K562 (cell line): Measurements from ENCODE around the gene EXOC4. TPM values are rescaled to one million over a fixed set of nuclear protein-coding genes. Genes with fewer than 3 reads are reported as not detected.
A peak's percentile ranks its signal among the peaks of the same experiment; 100 is the strongest.

ENCODE experiments used
- ATAC-seq: fragments of 200-7000 bp; cut with Tn5 transposase; 3 replicates; pipeline ENCODE4 v1.9.1; 2020; ENCODE audit warnings: moderate library complexity
- BruUV-seq: library from RNA; stranded (reverse); fragments of 400-500 nt; replicated peaks from 2 replicates; lab custom pipeline; 2021; lab: Mats Ljungman, UMichigan
- CTCF ChIA-PET: fragments of 300-600 bp; formaldehyde crosslinking; extraction: SDS; loops from one replicate; lab custom pipeline; 2021; ENCODE audit warnings: low intra/inter-chr PET ratio; lab: Yijun Ruan, JAX
- POLR2A ChIA-PET: fragments of 300-600, 350-650 bp; sonication (Branson Sonifier 250); formaldehyde crosslinking; extraction: SDS; loops from one replicate; lab custom pipeline; 2021; ENCODE audit warnings: antibody characterized with exemption, inconsistent platforms; lab: Yijun Ruan, JAX
- DNase-seq, 4 experiments: peaks; one replicate each; pipeline versions ENCODE4 v3.0.0 to v3.0.0-alpha.2; 2011 to 2018; ENCODE audit warnings: low spot score in 3 of 4, mixed read lengths in 3 of 4; ENCODE audit errors: extremely low read depth in 1 of 4
- FAIRE-seq: peaks from 2 replicates; lab custom pipeline; 2011; peaks lifted over from hg19 to GRCh38; lab: Jason Lieb, UNC
- H2AFZ ChIP-seq: 2 replicates; pipeline ENCODE4 v1.6.0; 2011; ENCODE audit warnings: low read depth, low read length, control low read depth, inconsistent platforms
- H3K27ac ChIP-seq: fragments of 200-600 bp; 3 replicates; pipeline ENCODE4 v1.8.0; 2011; ENCODE audit warnings: low read depth, mild to moderate bottlenecking, control low read depth, inconsistent platforms, low read length, moderate library complexity, mixed read lengths; ENCODE audit errors: extremely low read depth
- H3K27me3 ChIP-seq, 2 experiments: fragments of 300-600 bp in 1 of 2; 2 replicates in 1 of 2; 3 replicates in 1 of 2; pipeline versions ENCODE4 v1.6.0 to v1.8.0; 2011; ENCODE audit warnings: inconsistent platforms in 2 of 2, low read length in 2 of 2, mild to moderate bottlenecking in 1 of 2, mixed read lengths in 1 of 2, moderate library complexity in 1 of 2; ENCODE audit not compliant: control insufficient read depth in 2 of 2, insufficient read depth in 2 of 2
- H3K36me3 ChIP-seq: fragments of 300-600 bp; 3 replicates; pipeline ENCODE4 v1.8.0; 2011; ENCODE audit warnings: mild to moderate bottlenecking, low read length, inconsistent platforms; ENCODE audit not compliant: control insufficient read depth, insufficient read depth
- H3K4me1 ChIP-seq, 2 experiments: fragments of 200-600 bp in 1 of 2; replicated peaks in 1 of 2; 2 replicates in 1 of 2; 3 replicates in 1 of 2; pipeline versions ENCODE4 v1.5.1 to v1.8.0; 2011; ENCODE audit warnings: inconsistent platforms in 2 of 2, low read length in 2 of 2, mild to moderate bottlenecking in 1 of 2, mixed read lengths in 1 of 2, moderate library complexity in 1 of 2; ENCODE audit not compliant: control insufficient read depth in 2 of 2, insufficient read depth in 2 of 2
- H3K4me2 ChIP-seq: 2 replicates; pipeline ENCODE4 v1.6.1; 2011; ENCODE audit warnings: low read length, control low read depth, inconsistent platforms, mixed read lengths; ENCODE audit not compliant: insufficient read depth
- H3K4me3 ChIP-seq: fragments of 200-600 bp; sonication (generic), shearing (Covaris generic); 2 replicates; pipeline ENCODE4 v1.5.1; 2016; ENCODE audit warnings: control low read depth, inconsistent platforms
- H3K79me2 ChIP-seq: fragments of 200-600 bp; 3 replicates; pipeline ENCODE4 v1.8.0; 2011; ENCODE audit warnings: low read length, inconsistent platforms; ENCODE audit not compliant: control insufficient read depth, insufficient read depth
- H3K9ac ChIP-seq, 2 experiments: 2 replicates each; pipeline versions ENCODE4 v1.6.0 to v1.6.1; 2011; ENCODE audit warnings: low read depth in 2 of 2, low read length in 2 of 2, control low read depth in 1 of 2, inconsistent platforms in 1 of 2, mild to moderate bottlenecking in 1 of 2, mixed read lengths in 1 of 2; ENCODE audit not compliant: insufficient read depth in 1 of 2
- H3K9me1 ChIP-seq: one replicate; pipeline ENCODE4 v1.6.0; 2011; ENCODE audit warnings: inconsistent platforms, mild to moderate bottlenecking, low read length, moderate library complexity; ENCODE audit not compliant: control insufficient read depth, insufficient read depth
- H3K9me3 ChIP-seq: replicated peaks from 2 replicates; pipeline ENCODE4 v1.5.1; 2011; ENCODE audit warnings: low read depth, low read length, inconsistent platforms; ENCODE audit not compliant: control insufficient read depth, insufficient read depth
- H4K20me1 ChIP-seq: replicated peaks from 2 replicates; pipeline ENCODE4 v1.6.1; 2011; ENCODE audit warnings: low read length, inconsistent platforms, mixed read lengths; ENCODE audit not compliant: control insufficient read depth, insufficient read depth
- ATF3 ChIP-seq, 2 experiments: fragments of 450-650 bp in 1 of 2; sonication (generic) in 1 of 2; formaldehyde crosslinking in 1 of 2; IDR thresholded peaks in 1 of 2; conservative IDR thresholded peaks in 1 of 2; 2 replicates each; pipeline versions ENCODE4 v1.6.1 to v1.8.1; 2016 to 2023; ENCODE audit warnings: mild to moderate bottlenecking in 2 of 2, moderate library complexity in 2 of 2, inconsistent platforms in 1 of 2, missing genetic modification reagents in 1 of 2
- CTCF ChIP-seq, 3 experiments: IDR thresholded peaks in 2 of 3; conservative IDR thresholded peaks in 1 of 3; 2 replicates each; pipeline ENCODE4 v1.5.1; 2011 to 2012; ENCODE audit warnings: low read length in 3 of 3, mild to moderate bottlenecking in 3 of 3, control low read depth in 2 of 3, improper control_type of control experiment in 1 of 3, inconsistent platforms in 1 of 3, low read depth in 1 of 3, mixed read lengths in 1 of 3, moderate library complexity in 1 of 3; ENCODE audit not compliant: insufficient read depth in 2 of 3
- HDAC3 ChIP-seq: fragments of 450-650 bp; IDR thresholded peaks from 2 replicates; pipeline ENCODE4 v1.6.1; 2018; ENCODE audit warnings: borderline replicate concordance, mild to moderate bottlenecking, moderate library complexity; ENCODE audit not compliant: partially characterized antibody
- NFIC ChIP-seq: fragments of 450-650 bp; IDR thresholded peaks from 2 replicates; pipeline ENCODE4 v1.6.1; 2017; ENCODE audit warnings: mild to moderate bottlenecking, inconsistent platforms
- SMC3 ChIP-seq: conservative IDR thresholded peaks from 2 replicates; pipeline ENCODE4 v1.6.1; 2011; ENCODE audit warnings: low read depth, low read length, improper control_type of control experiment; ENCODE audit not compliant: insufficient read depth
- TSHZ1 ChIP-seq: fragments of 250-450 bp; sonication (Bioruptor Pico); IDR thresholded peaks from 2 replicates; pipeline ENCODE4 v1.4.0; 2020; ENCODE audit warnings: mild to moderate bottlenecking, moderate library complexity
- ZNF717 ChIP-seq: fragments of 250-450 bp; sonication (Bioruptor Pico); IDR thresholded peaks from 2 replicates; pipeline ENCODE4 v1.5.0; 2021
- WGBS: fragments of 100-300 bp; shearing (Covaris generic); methylation state at CpG from one replicate; pipeline ENCODE4 v1.1.6; 2016; ENCODE audit warnings: low coverage, mixed read lengths; ENCODE audit not compliant: insufficient coverage; ENCODE audit errors: missing lambda C conversion rate; 5-methylcytosine and 5-hydroxymethylcytosine counted together
- in situ Hi-C: fragments of 300-500 bp; cut with MboI; formaldehyde crosslinking; loops from 4 replicates; pipeline ENCODE4 v1.15.0; 2018; ENCODE audit warnings: inconsistent platforms, mixed read lengths
- intact Hi-C: fragments of 100-400 bp; cut with micrococcal nuclease; formaldehyde crosslinking; loops from 2 replicates; pipeline ENCODE4 v1.14.2; 2022
- polyA plus RNA-seq, 8 experiments: library from polyadenylated mRNA; depleted of rRNA in 4 of 8; stranded (reverse) in 5 of 8; unstranded in 3 of 8; fragments of >200 nt; fragmentation: Nextera tagmentation in 2 of 8; fragmentation: Illumina TruSeq in 1 of 8; extraction: Ambion mirVana in 2 of 8; extraction: Trizol in 1 of 8; gene quantifications; 2 replicates each; pipeline versions ENCODE4 v1.2.1 to v1.2.3, GENCODE V29; 2011 to 2014; ENCODE audit warnings: inconsistent platforms in 1 of 8, missing spikeins in 1 of 8
- total RNA-seq, 7 experiments: library from RNA; depleted of rRNA in 6 of 7; stranded (reverse); fragments of >200 nt in 6 of 7; fragmentation: Illumina TruSeq in 2 of 7; extraction: Trizol in 2 of 7; gene quantifications; 2 replicates each; pipeline versions ENCODE4 v1.2.1 to v1.2.3, GENCODE V29; 2011 to 2021; ENCODE audit warnings: low replicate concordance in 1 of 7

EXOC4 gene
- total and polyA plus RNA-seq, 9 of the 15 experiments (the other 6 are each of a cell fraction or from before 2014, with no cell fraction given), result 18.5 to 73.1 (median 46.6) TPM

- BruUV-seq, result no TSS peak
- no peak for ATAC-seq
- POLR2A ChIA-PET, result interaction anchor here (0.7 kb wide), 1 partner anchor 11 kb away, joined by 3 read pairs; no protein-coding TSS in a partner anchor
- TF ChIP-seq NFIC (no peak), ZNF717 (CRISPR knock-in tag) (no peak), SMC3 (no peak), HDAC3 (no peak), TSHZ1 (no peak), ATF3 (IDR thresholded peaks at IDR 0.05) (no peak), ATF3 (CRISPR knock-in tag; conservative IDR thresholded peaks at IDR 0.05) (no peak), CTCF (IDR thresholded peaks at IDR 0.05 in 2 of 3, conservative IDR thresholded peaks at IDR 0.05 in 1 of 3; ENCODE audit: insufficient read depth in 2 of 3, low read depth in 1 of 3, low read length in 3 of 3) (peak in 1 of 3 experiments; percentile 2; a peak in 1 of 6 replicates)
- Histone ChIP-seq H3K27me3 (no peaks in the 10 kb centered on the region), H4K20me1 (no peaks in the 10 kb centered on the region), H3K9ac (no peak overlapping the region), H3K9me1 (no peaks in the 10 kb centered on the region), H3K27ac (no peak overlapping the region), H3K4me3 (no peak overlapping the region), H3K79me2 (no peaks in the 10 kb centered on the region), H3K9me3 (no peaks in the 10 kb centered on the region), H2AFZ (no peak overlapping the region), H3K4me1 (peaks cover 0 to 8% of the 10 kb centered on the region in 2 experiments; a peak in 2 of 5 replicates), H3K4me2 (no peak overlapping the region), H3K36me3 (no peaks in the 10 kb centered on the region; the same call in 2 of the 3 replicates)
- CTCF ChIA-PET, result no interaction called here
- intact Hi-C loops, result no loop called here
- in situ Hi-C loops, result no loop called here
- no peak for DNase-seq
- FAIRE-seq, result no peak
- WGBS, result 46% methylated on average over 4 of the region's 4 CpGs
Observed at GRCh38 chr7:133364959-133365690, 112.2 kb downstream of the EXOC4 start.
